SK-N-SH (cell line): Measurements from ENCODE around the gene FTCD. TPM values are rescaled to one million over a fixed set of nuclear protein-coding genes. Genes with fewer than 3 reads are reported as not detected.

Experiments
- CTCF ChIA-PET: fragments of 300-600, 350-600 bp; formaldehyde crosslinking; extraction: SDS; loops from one replicate; lab custom pipeline; 2021; lab: Yijun Ruan, JAX
- POLR2A ChIA-PET: fragments of 350-600 bp; sonication (Branson Sonifier 250); formaldehyde crosslinking; extraction: SDS; loops from one replicate; lab custom pipeline; 2020; ENCODE audit warnings: antibody characterized with exemption, inconsistent platforms; lab: Yijun Ruan, JAX
- DNase-seq: peaks from one replicate; pipeline ENCODE4 v3.0.0; 2012
- H2AFZ ChIP-seq: fragments of 200-600 bp; sonication (generic); 2 replicates; pipeline ENCODE4 v1.8.1; 2016; ENCODE audit warnings: antibody characterized with exemption, mild to moderate bottlenecking, low read depth
- H3F3A ChIP-seq: fragments of 200-600 bp; sonication (generic); replicated peaks from 2 replicates; pipeline ENCODE3; 2016; ENCODE audit warnings: antibody characterized with exemption, mild to moderate bottlenecking; ENCODE audit not compliant: insufficient read depth
- H3K27ac ChIP-seq, 2 experiments: fragments of 200-500 bp in 1 of 2; fragments of 200-600 bp in 1 of 2; sonication (Bioruptor generic) in 1 of 2; sonication (generic), shearing (Covaris generic) in 1 of 2; 2 replicates each; pipeline versions ENCODE4 v1.5.1 to v1.6.1; 2014 to 2016; ENCODE audit warnings: low read depth in 2 of 2, inconsistent platforms in 1 of 2, low read length in 1 of 2, mild to moderate bottlenecking in 1 of 2, mixed read lengths in 1 of 2
- H3K27me3 ChIP-seq: fragments of 200-600 bp; sonication (generic), shearing (Covaris generic); 2 replicates; pipeline ENCODE4 v1.6.1; 2016; ENCODE audit warnings: mixed run types; ENCODE audit not compliant: insufficient read depth
- H3K36me3 ChIP-seq, 2 experiments: fragments of 200-500 bp in 1 of 2; fragments of 200-600 bp in 1 of 2; sonication (Bioruptor generic) in 1 of 2; sonication (generic) in 1 of 2; replicated peaks in 1 of 2; 2 replicates each; pipeline versions ENCODE3 to v1.5.1; 2014 to 2016; ENCODE audit warnings: low read length in 1 of 2, mild to moderate bottlenecking in 1 of 2; ENCODE audit not compliant: insufficient read depth in 2 of 2, control insufficient read depth in 1 of 2
- H3K4me1 ChIP-seq, 2 experiments: fragments of 200-500 bp in 1 of 2; fragments of 200-600 bp in 1 of 2; sonication (Bioruptor generic) in 1 of 2; sonication (generic), shearing (Covaris generic) in 1 of 2; 2 replicates each; pipeline versions ENCODE4 v1.5.1 to v1.6.1; 2014 to 2016; ENCODE audit warnings: low read depth in 1 of 2, low read length in 1 of 2, mixed run types in 1 of 2; ENCODE audit not compliant: insufficient read depth in 2 of 2, control insufficient read depth in 1 of 2
- H3K4me2 ChIP-seq: fragments of 200-600 bp; sonication (generic), shearing (Covaris generic); 2 replicates; pipeline ENCODE4 v1.6.1; 2017; ENCODE audit warnings: mixed run types
- H3K4me3 ChIP-seq, 2 experiments: fragments of 200-500 bp in 1 of 2; fragments of 200-600 bp in 1 of 2; sonication (Bioruptor generic) in 1 of 2; sonication (generic), shearing (Covaris generic) in 1 of 2; 2 replicates each; pipeline versions ENCODE4 v1.5.1 to v1.8.1; 2014 to 2016; ENCODE audit warnings: low read depth in 2 of 2, inconsistent platforms in 1 of 2, low read length in 1 of 2, mild to moderate bottlenecking in 1 of 2, mixed read lengths in 1 of 2, moderate library complexity in 1 of 2
- H3K79me2 ChIP-seq: fragments of 200-600 bp; sonication (generic); 2 replicates; pipeline ENCODE4 v1.8.1; 2017; ENCODE audit warnings: mild to moderate bottlenecking; ENCODE audit not compliant: insufficient read depth
- H3K9ac ChIP-seq: fragments of 200-600 bp; sonication (generic); 2 replicates; pipeline ENCODE4 v1.6.1; 2017; ENCODE audit warnings: mixed run types
- H3K9me2 ChIP-seq: fragments of 200-600 bp; sonication (generic); 2 replicates; pipeline ENCODE4 v1.6.1; 2017; ENCODE audit warnings: mixed run types
- H3K9me3 ChIP-seq: fragments of 200-600 bp; sonication (generic); 2 replicates; pipeline ENCODE4 v1.6.1; 2017; ENCODE audit warnings: mixed run types, mild to moderate bottlenecking, moderate library complexity
- H4K20me1 ChIP-seq: fragments of 200-600 bp; sonication (generic); 2 replicates; pipeline ENCODE4 v1.6.1; 2017; ENCODE audit warnings: mild to moderate bottlenecking, mixed run types; ENCODE audit not compliant: insufficient read depth
- MAX ChIP-seq: IDR thresholded peaks from 2 replicates; pipeline ENCODE4 v1.4.0; 2012; ENCODE audit warnings: low read depth
- PBX3 ChIP-seq: IDR thresholded peaks from 2 replicates; pipeline ENCODE4; 2012
- RCOR1 ChIP-seq: fragments of 150-350 bp; IDR thresholded peaks from 2 replicates; pipeline ENCODE4 v1.6.1; 2017; ENCODE audit warnings: antibody characterized with exemption, low read length
- RFX5 ChIP-seq: IDR thresholded peaks from 2 replicates; pipeline ENCODE4 v1.6.1; 2012; ENCODE audit warnings: mild to moderate bottlenecking, improper control_type of control experiment, low read length
- SIN3A ChIP-seq: IDR thresholded peaks from 2 replicates; pipeline ENCODE4 v1.6.1; 2012; ENCODE audit warnings: low read depth, mild to moderate bottlenecking, low read length, moderate library complexity, borderline replicate concordance
- TAF1 ChIP-seq: IDR thresholded peaks from 2 replicates; pipeline ENCODE4 v1.6.1; 2012; ENCODE audit warnings: low read depth, mild to moderate bottlenecking, low read length, moderate library complexity, borderline replicate concordance
- WGBS: methylation state at CpG from one replicate; pipeline ENCODE4 v1.1.6; 2017; ENCODE audit warnings: low lambda C conversion rate; 5-methylcytosine and 5-hydroxymethylcytosine counted together
- polyA plus RNA-seq, 3 experiments: library from polyadenylated mRNA; depleted of rRNA; stranded (reverse); fragments of >200 nt; gene quantifications; 2 replicates each; pipeline ENCODE4 v1.2.3, GENCODE V29; 2012

FTCD gene
- polyA plus RNA-seq, 1 of the 3 experiments (the other 2 are of a cell fraction) = 0.33 TPM

GRCh38 chr21:46145159-46145839, 10.1 kb downstream of the FTCD start:
- H2AFZ ChIP-seq = no peak overlapping the region
- no peaks in the 10 kb centered on the region for H3K9me2 ChIP-seq
- no peaks in the 10 kb centered on the region for H4K20me1 ChIP-seq
- no peak overlapping the region for H3K4me2 ChIP-seq
- TF ChIP-seq RCOR1 = no peak
- TF ChIP-seq PBX3 = no peak
- no peak for TF ChIP-seq RFX5
- H3K9ac ChIP-seq = no peak overlapping the region
- POLR2A ChIA-PET = no interaction called here
- no peak for DNase-seq
- no peaks in the 10 kb centered on the region for H3K9me3 ChIP-seq
- no peaks in the 10 kb centered on the region for H3F3A ChIP-seq
- WGBS = 91% methylated on average over 20 of the region's 51 CpGs
- no peaks in the 10 kb centered on the region for H3K27me3 ChIP-seq
- no peaks in the 10 kb centered on the region for H3K79me2 ChIP-seq
- H3K27ac ChIP-seq = no peak overlapping the region; a peak in 1 of 4 replicates
- H3K4me1 ChIP-seq = peaks cover 0 to 10% of the 10 kb centered on the region in 2 experiments; a peak in 1 of 4 replicates
- H3K36me3 ChIP-seq = no peaks in the 10 kb centered on the region
- CTCF ChIA-PET = no interaction called here
- H3K4me3 ChIP-seq = no peak overlapping the region

- Histone ChIP-seq H4K20me1 (no peaks in the 10 kb centered on the region), H3K36me3 (no peaks in the 10 kb centered on the region), H3K27ac (no peak overlapping the region; a peak in 1 of 4 replicates), H3K79me2 (no peaks in the 10 kb centered on the region), H3K9ac (no peak overlapping the region), H3K4me1 (peaks cover 0 to 10% of the 10 kb centered on the region in 2 experiments; a peak in 1 of 4 replicates), H3F3A (no peaks in the 10 kb centered on the region), H3K27me3 (no peaks in the 10 kb centered on the region), H3K9me3 (no peaks in the 10 kb centered on the region), H3K4me3 (no peak overlapping the region), H3K9me2 (no peaks in the 10 kb centered on the region), H2AFZ (no peak overlapping the region), H3K4me2 (no peak overlapping the region)
- no peak for DNase-seq
- 46% methylated on average over 4 of the region's 4 CpGs for WGBS
- ChIA-PET POLR2A (interaction anchor here (1.4 kb wide), 1 partner anchor 16 kb away, joined by 7 read pairs; no protein-coding TSS in a partner anchor), CTCF (interaction anchor here (0.9 to 2.7 kb wide), 16 partner anchors 9 to 276 kb away, joined by 3 to 28 read pairs (median 6); partner anchors contain the start of gene COL6A1)
- TF ChIP-seq MAX (no peak), SIN3A (no peak), TAF1 (no peak)
Measured at GRCh38 chr21:46144464-46145070, 10.8 kb downstream of the FTCD start.
